NCI-H526 (cell line): Measurements from ENCODE around the gene SLC25A13.
"Not testable (repeated sequence)": the region's sequence is repeated elsewhere in the genome, so short reads cannot be mapped to it uniquely, and the experiment has no call there.

Source experiments
- DNase-seq, 2 experiments: peaks; one replicate each; lab custom pipeline; 2025; lab: John Stamatoyannopoulos, UW

Gene SLC25A13, protein sequence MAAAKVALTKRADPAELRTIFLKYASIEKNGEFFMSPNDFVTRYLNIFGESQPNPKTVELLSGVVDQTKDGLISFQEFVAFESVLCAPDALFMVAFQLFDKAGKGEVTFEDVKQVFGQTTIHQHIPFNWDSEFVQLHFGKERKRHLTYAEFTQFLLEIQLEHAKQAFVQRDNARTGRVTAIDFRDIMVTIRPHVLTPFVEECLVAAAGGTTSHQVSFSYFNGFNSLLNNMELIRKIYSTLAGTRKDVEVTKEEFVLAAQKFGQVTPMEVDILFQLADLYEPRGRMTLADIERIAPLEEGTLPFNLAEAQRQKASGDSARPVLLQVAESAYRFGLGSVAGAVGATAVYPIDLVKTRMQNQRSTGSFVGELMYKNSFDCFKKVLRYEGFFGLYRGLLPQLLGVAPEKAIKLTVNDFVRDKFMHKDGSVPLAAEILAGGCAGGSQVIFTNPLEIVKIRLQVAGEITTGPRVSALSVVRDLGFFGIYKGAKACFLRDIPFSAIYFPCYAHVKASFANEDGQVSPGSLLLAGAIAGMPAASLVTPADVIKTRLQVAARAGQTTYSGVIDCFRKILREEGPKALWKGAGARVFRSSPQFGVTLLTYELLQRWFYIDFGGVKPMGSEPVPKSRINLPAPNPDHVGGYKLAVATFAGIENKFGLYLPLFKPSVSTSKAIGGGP

DNA sequence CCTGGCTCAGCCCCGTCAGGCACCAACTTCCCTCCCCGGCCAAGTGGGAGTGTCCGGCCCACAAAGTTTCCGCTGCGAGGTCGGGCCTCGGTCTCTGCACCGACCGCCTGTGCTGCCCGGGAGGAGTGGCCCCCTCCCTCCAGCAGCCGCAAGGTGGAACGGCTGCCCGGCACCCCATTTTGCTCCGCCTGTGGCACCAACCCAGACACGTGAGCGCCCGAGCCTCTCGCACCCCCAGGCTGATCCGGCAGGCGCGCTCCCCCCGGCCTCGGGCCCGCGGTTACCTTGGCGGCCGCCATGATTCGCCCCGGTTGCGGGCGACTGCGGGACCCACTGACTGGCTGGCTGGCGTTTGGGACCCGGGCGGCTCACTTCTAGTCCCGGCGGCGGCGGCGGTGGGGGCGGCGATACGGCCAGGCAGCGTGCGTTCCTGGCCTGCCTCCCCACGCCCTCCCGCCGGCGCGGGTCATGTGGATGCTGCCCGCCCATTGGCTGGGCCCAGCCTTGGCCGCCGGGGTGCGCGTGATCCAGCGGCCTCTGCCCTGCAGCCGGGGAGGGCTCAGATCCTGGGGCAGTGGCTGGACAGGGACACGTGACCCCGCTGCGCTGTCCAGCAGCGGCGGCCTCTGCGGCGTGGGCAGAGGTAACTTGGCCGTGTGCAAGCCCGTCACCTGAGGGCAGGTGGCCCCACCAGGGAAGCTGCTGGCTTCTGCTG is at the start of gene SLC25A13:
Gene SLC25A13, minus strand, starts transcription at position 441 of the 715 bp plus-strand sequence. Its CDS starts 142 bp downstream, at position 299.
- DNase-seq = peak; percentile 68 to 92

DNA sequence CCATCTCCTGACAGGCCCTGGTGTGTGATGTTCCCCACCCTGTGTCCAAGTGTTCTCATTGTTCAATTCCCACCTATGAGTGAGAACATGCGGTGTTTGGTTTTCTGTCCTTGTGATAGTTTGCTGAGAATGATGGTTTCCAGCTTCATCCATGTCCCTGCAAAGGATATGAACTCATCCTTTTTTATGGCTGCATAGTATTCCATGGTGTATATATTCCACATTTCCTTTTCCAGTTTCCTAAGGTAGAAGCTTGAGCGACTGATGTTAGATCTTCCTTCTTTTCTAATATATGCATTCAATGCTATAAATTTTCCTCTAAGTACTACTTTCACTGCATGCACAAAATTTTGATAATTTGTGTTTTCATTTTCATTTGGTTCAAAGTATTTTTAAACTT is 44.0 kb upstream of the SLC25A13 start:
- not testable (repeated sequence) for DNase-seq

DNA sequence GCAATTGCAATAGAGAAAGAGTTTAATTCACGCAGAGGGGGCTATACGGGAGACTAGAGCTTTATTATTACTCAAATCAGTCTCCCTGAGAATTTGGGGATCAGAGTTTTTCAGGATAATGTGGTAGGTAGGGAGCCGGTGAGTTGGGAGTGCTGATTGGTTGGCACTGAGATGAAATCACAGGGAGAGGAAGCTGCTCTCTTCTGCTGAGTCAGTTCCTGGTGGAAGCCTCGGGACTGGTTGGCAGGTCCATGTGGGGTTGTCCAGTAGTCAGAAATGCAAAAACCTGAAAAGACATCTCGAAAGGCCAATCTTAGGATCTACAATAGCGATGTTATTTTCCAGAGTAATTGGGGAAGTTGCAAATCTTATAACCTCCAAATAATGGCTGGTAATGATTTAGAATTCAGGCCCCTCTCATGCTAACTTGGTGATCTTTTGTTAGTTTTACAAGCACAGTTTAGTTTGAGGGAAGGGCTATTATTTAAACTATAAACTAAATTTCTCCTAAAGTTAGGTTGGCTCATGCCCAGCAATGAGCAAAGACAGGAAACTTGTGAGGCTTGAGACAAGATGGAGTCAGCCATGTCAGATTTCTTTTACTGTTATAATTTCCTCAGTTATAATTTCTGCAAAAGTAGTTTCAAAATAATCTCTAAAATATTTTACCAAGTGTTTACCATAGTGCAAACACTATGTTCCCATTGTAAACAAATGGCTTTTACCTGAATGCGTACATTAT is 39.4 kb upstream of the SLC25A13 start:
- DNase-seq = no peak

DNA sequence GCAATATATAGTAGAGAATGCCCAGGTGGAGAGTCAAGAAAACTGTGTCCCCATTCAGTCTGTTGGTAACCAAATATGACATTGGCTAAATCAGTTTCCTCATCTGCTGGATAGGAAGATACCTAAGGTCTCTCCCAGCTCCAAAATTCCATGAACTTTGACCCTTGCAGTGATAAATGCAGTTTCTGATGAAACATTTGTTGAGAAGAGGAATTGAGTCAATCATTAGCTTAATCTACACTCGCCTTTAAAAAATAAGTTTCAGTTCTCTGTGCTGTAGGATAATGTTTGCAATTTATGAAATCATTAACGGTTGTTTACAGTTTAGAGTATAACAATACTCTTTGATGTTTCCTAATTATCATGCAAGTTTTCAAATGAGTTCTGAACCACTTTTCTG is 38.0 kb upstream of the SLC25A13 start:
- DNase-seq = no peak

DNA sequence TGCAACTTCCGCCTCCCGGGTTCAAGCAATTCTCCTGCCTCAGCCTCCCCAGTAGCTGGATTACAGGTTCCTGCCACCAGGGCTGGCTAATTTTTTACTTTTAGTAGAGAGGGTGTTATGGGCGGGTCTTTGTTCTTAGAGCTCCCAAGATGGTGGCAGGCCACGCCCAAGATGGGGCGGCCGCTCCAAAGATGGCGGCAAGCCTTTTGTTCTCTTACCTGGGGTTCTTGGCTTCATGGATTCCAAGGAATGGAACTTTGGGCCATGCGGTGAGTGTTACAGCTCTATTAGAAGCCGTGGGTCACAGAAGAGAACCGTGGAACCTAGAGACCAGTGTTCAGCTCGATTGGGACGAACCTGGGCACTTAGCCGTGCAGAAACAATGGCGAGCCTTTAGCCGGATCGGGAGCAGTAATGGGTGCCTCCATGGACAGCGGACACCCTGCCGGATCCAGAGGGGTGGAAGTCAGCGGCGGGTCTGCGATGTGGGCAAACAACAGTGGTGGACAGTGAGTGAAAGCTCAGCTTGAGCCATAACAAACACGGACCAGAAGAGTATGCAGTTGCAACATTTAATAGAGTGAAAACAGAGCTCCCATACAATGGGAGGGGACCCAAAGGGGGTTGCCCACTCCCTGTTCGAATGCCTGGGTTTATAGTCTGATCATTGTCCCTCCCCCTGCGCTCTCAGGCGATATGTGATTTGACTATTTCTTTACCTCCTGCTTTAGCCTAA is 36.5 kb upstream of the SLC25A13 start:
- DNase-seq = not testable (repeated sequence)

DNA sequence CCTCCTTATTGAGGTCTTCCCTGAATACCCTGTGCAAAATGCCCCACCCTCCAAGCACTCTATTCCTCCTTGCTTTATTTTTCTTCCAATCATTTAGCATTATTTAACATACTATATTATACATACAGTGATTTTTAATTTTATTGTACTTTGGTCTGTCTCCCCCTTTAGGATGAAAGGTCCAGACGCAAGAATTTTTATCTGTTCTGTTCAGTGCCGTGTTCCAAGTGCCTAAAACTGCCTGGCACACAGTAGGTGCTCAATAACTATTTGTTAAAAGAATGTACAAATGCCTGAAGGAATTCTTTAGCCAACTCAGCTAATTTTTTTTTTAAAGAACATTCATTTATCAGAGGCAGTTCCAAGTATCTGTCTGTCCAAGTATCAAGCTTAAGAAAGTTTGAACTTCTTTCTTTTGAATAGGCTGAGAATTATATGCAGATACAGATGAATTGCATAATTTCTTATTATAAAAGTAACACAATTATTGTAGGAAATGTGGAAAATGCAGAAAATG is 34.1 kb upstream of the SLC25A13 start:
- no peak for DNase-seq

DNA sequence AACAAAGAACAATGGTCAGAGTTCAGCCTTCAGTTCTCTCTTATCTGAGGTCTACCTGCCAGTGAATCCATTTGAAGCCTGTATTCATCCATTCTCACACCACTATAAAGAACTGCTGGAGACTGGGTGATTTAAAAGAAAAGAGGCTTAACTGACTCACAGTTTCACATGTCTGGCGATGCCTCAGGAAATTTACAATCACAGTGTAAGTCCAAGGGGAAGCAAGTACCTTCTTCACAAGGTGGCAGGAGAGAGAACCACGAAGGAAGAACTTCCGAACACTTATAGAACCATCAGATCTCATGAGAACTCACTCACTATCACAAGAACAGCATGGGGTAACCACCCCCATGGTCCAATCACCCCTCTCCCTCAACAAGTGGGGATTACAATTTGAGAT is 33.0 kb upstream of the SLC25A13 start:
- no peak for DNase-seq

DNA sequence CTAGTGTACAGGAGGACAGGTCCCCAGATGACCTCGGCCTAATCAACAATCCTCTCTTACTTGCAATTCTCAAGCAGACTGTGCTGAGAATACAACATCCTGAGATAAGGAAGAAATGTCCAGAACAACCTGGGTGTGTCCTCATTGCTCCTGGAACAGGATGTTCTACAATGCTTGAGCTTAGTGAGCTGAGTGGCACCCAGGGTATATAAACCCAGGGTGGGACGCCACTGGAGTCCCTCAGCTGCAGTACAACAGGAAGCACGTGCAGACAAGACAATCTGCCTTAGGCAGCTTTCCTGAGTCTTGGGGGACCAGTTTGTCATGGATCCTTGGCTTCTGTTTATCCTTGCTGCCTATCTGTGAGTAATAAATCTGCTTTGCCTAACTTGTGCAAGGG is 27.7 kb upstream of the SLC25A13 start:
- no peak for DNase-seq

DNA sequence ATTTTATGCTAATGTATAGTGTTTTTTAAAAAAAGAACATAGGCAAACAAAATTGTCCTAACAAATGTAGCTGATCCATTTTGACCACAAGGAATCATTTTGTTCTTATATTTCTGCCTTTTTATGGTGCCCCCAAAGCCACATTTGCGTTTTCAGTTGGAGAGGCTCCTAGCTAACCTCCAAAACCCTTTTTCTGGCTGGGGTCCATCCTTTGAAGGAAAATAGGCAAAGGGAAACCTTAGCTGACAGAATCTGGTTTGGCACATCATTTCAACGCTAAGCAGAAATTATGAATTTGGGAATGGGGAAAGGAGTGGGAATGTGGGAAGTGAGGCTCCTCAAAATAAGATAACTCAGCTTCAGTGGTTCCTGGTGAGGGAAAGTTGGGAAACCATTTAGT is 25.6 kb upstream of the SLC25A13 start:
- no peak for DNase-seq

DNA sequence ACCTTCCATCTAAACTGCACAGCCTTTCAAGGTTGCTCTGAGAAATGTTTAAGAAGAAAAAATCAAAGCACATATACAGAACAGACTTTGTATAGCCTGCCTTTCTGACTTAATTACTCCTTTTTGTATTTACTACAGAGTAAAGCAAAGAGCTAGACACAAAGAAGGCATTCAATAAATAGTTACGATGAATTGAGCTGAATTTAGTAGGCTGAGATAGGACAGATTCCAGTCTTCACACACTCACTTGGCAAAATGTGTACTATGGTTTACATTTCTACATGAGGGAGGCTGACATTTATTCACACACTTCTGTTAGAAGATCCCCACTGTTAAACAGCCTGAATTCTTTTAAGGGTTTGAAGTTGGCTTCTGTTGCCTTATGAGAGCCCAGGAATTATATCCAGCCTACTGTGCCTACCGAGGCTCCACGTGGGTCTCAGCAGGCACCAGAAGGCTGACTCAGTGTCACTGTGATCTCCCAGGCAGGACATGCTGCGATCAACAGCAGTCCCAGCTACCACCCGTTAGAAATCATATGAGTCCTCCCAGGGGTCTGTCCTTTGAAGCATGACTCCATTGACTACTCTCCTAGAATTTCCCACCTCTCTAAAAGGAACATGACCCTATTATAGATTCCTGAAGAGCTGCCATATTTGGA is 24.5 kb upstream of the SLC25A13 start:
- DNase-seq = no peak

DNA sequence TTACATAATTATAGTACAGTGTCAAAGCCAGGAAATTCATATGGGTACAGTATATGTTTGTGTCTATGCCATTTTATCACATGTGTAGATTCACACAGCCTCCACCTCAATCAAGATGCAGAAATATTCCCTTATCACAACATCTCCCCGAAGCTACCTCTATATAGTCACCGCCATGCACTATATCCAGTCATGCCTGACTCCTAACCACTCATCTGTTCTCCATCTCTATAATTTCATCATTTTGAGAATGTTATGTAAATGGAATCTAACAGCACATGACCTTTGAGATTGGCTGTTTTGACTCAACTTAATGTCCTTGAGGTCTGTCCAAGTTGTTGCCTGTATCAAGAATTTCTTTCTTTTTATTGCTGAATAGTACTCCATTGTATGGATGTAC is 22.3 kb upstream of the SLC25A13 start:
- no peak for DNase-seq

DNA sequence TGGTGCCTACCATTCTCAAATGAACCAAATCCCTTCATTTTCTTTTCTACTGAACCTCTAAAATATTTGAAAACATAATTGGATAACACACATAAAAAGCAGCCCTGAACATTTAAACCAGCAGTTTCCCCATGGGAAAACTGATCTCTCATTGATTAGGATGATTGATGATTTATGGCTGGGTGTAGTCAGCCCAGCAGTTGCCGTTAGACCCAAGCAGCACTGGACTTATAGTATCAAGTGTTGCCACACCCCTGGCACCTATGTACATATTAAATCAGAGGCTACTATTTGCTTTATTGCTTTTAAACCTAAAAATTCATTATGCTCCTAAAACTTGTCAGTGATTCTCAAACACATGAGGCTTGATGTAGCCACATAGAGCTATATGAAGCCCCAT is 20.2 kb upstream of the SLC25A13 start:
- DNase-seq = no peak

DNA sequence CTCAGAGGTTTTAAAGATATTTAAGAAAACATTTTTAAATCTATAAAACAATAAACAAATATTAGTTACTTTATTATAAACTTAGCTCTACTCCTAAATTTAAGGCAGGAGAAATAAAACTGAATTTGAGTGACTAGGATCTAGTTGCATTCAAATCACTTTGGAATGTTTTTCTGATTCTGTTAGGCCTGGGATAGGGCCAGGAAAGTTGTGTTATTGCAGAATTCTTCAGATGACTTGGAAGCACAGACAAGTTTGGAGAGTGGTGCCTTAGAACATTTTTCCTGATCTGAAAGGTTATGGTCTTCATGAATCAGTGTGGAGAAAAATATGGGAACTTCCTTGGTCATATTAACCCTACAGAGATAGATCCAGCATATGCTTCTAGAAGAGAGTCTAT is 15.6 kb upstream of the SLC25A13 start:
- no peak for DNase-seq

DNA sequence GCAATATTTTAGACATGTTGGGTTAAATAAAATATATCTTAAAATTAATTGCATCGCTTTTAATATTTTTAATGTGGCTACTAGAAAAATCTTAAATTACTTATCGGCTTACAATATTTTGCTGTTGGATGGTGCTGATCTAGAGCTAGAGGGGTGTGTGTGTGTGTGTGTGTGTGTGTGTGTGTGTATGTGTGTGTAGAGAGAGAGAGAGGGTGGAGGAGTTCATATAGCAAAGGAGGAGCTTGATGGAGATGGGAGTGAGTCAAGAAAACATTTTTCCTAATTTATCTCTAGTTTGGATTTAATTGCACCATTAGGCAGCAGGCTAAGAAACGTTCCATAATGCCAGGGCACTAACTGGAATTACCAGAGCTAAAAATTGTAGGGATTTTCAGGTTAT is 10.4 kb upstream of the SLC25A13 start:
- DNase-seq = no peak

DNA sequence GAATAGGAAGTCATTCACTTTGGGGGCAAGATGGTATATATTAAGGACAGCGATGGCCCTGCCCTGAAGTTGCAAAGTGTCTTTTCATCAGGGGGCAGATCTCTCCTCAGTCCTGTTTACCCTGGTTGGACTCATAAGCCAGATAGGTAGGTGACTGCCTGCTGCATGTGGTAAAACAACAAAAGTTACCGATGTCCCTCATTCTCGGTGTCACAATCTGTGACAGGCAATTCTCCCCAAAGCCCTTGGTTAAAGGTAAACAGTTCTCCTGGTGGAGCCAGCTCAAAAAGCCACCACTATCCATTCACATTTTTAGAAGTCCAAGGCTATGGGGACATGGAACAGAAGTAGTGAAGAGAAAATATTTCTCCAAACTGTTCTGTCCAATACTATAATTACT is 9.9 kb upstream of the SLC25A13 start:
- no peak for DNase-seq

DNA sequence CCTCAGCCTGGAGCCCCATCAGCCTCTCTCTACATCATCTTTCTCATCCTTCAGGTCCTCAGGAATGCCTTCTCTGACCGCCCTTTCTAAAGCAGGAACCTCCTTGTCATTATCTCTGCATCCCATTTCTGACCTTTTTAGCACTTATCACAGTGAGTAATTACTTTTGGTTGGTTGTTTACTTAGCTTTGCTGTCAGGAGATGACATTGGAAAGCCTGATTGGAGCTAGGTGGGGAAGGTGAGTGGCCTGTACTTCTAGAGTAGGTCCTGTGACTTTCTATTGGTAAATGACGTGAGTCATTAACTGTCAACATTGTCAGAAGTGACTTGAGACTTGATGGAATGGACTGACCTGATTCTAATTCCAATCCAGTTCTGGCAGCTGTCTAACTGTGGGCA is 9.3 kb upstream of the SLC25A13 start:
- DNase-seq = no peak

DNA sequence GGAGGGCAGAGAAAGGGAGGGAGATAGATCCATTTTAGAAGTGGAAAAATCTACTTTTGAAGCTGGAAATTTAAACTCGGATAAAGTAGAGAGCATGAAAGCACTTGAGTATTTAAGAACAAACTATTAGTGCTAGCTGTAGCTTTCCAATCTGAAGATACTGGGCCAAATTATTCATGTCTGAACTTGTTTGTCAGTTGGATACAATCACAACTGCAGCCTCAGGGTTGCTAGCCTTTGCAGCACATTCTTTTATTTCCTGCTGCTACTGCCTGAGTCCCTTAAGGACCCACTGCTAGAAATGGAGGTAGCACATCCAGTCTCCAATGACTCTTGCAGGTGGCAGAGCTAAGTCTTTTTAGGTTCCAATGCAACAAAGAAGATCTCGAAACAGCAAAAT is 8.3 kb upstream of the SLC25A13 start:
- peak in 1 of 2 experiments; percentile 21 for DNase-seq

DNA sequence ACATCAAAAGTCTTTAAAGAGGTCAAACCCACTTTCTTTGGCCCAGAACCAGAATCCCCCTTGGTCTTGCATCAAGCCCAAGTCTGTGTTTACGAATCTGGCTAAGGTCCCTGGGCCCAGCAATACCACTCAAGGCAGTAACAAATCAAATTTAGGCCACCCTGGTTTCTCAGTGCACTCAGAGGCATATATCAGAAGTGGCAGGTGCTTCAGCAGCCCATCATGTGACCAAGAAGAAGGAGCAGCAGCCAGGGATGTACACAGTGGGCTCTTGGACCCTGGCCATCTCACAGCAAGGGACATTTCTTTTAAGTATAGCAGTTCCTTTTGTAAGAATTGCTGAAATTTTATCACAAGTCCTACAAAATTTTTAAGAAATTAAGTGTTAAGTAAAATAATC is 7.3 kb upstream of the SLC25A13 start:
- DNase-seq = no peak

DNA sequence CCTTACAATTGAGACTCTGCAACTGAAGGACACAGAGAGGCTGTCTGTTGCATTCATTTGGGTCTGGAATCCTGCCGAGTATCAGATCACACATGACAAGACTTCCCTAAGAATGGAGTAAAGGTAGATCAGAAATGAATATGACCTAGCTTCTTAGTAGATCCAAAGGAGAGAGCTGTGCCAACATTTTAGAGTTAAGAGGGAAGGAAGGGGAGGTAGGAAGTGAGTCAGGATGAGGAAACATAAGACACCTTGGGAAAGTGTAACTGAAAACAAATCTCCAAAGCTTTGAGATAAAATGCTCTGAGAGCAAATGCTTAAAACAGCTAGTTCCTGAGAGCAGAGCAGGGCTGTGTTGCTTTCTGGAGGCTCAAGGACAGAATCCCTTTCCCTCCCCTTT is 6.1 kb upstream of the SLC25A13 start:
- DNase-seq = no peak

DNA sequence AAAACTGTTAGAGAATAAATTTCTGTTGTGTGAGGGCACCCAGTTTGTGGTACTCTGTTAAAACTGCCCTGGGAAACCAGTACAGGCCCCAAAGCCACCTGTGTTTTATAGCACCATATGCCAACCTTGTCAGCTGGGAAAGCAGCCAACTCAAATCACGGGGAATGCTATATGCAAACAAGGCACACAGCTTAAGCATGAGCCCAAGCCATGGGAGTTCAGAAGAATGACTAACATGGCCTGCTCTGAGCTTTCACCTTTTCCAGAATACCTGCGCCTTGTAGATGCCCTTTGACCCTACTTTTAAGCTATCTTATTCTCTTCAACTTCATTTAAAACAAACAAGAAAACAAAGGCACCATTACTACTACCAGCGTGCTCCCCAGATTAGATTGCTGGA is 5.5 kb upstream of the SLC25A13 start:
- peak; percentile 33 to 82 for DNase-seq

DNA sequence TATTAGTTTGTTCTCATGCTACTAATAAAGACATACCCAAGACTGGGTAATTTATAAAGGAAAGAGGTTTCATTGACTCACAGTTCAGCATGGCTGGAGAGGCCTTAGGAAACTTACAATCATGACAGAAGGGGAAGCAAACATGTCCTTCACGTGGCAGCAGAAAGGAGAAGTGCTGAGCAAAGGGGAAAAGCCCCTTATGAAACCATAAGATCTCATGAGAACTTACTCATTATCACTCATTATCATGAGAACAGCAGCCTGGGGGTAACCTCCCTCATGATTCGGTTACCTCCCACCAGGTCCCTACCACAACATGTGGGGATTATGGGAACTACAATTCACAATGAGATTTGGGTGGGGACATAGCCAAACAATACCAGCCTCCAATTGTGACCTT is 4.9 kb upstream of the SLC25A13 start:
- DNase-seq = not testable (repeated sequence)
